Prostate gland (tissue), 2 donors: ENCODE measurements around the gene KLF6. TPM values are rescaled to one million over a fixed set of nuclear protein-coding genes. Genes with fewer than 3 reads are reported as not detected.

Experiments used
- DNase-seq: peaks from one replicate; pipeline ENCODE4 v3.0.0-alpha.2; 2019; ENCODE audit warnings: low spot score
- H3K27ac ChIP-seq, 2 donors: fragments of 200-600 bp; sonication (generic); 2 replicates each; pipeline ENCODE4 v1.5.1; 2017 to 2019
- H3K27me3 ChIP-seq: fragments of 200-600 bp; sonication (generic); replicated peaks from 2 replicates; pipeline ENCODE4 v1.5.1; 2019; ENCODE audit not compliant: insufficient read depth
- H3K36me3 ChIP-seq, 2 donors: fragments of 200-600 bp; sonication (generic); 1 replicate in 1 of 2; 2 replicates in 1 of 2; pipeline versions ENCODE4 v1.5.1 to v1.8.1; 2017 to 2019
- H3K4me1 ChIP-seq: fragments of 200-600 bp; sonication (generic); replicated peaks from 2 replicates; pipeline ENCODE4 v1.5.1; 2019
- H3K4me3 ChIP-seq, 2 donors: fragments of 200-600 bp; sonication (generic); 2 replicates each; pipeline ENCODE4 v1.5.1; 2017 to 2019
- H3K9me3 ChIP-seq: fragments of 200-600 bp; sonication (generic); 2 replicates; pipeline ENCODE4 v1.5.1; 2017
- CTCF ChIP-seq, 4 experiments: fragments of 200-600 bp in 2 of 4; fragments of 450-650 bp in 2 of 4; sonication (generic) in 2 of 4; IDR thresholded peaks; 1 replicate in 3 of 4; 2 replicates in 1 of 4; pipeline ENCODE4 v1.5.1; 2016 to 2019; ENCODE audit warnings: antibody characterized with exemption in 4 of 4, mild to moderate bottlenecking in 2 of 4, moderate library complexity in 2 of 4
- POLR2A ChIP-seq: fragments of 450-650 bp; IDR thresholded peaks from one replicate; pipeline ENCODE4 v1.6.1; 2016; ENCODE audit warnings: antibody characterized with exemption, mild to moderate bottlenecking
- POLR2AphosphoS5 ChIP-seq: sonication (generic); formaldehyde crosslinking; IDR thresholded peaks from one replicate; pipeline ENCODE4 v1.6.1; 2017; ENCODE audit warnings: antibody characterized with exemption
- WGBS: methylation state at CpG from one replicate; pipeline ENCODE4 v1.1.5; 2018; 5-methylcytosine and 5-hydroxymethylcytosine counted together
- intact Hi-C: fragments of 100-400 bp; cut with DNase I; formaldehyde crosslinking; loops from one replicate; pipeline ENCODE4 v1.14.2; 2022
- total RNA-seq, 2 donors: library from RNA; depleted of rRNA; stranded (reverse); fragments of >200 nt; gene quantifications; one replicate each; pipeline ENCODE4 v1.1.0, GENCODE V29; 2016

KLF6 gene
- total RNA-seq, 2 donors from 2014 or later: 17.5 to 42.3 TPM

- TF ChIP-seq CTCF (IDR thresholded peaks at IDR 0.05) (no peak), POLR2A (no peak), POLR2AphosphoS5 (no peak)
- Histone ChIP-seq H3K4me1 (no peaks in the 10 kb centered on the region), H3K4me3 (no peak overlapping the region), H3K9me3 (no peaks in the 10 kb centered on the region), H3K27me3 (no peaks in the 10 kb centered on the region), H3K27ac (peak overlapping the region in 1 of 2 donors; percentile 65), H3K36me3 (no peaks in the 10 kb centered on the region)
- intact Hi-C loops: loop anchor here (5.0 kb wide), 2 partner anchors 33 to 748 kb away; no protein-coding TSS in a partner anchor
- 88% methylated on average over 5 of the region's 5 CpGs for WGBS
- no peak for DNase-seq
These were observed 36.0 kb downstream of the KLF6 start for GRCh38 chr10:3749011-3749410.

GRCh38 chr10:3748484-3748883 lies 36.5 kb downstream of the KLF6 start:
- 53% methylated on average over 7 of the region's 7 CpGs for WGBS
- H3K27ac ChIP-seq: no peak overlapping the region
- intact Hi-C loops: loop anchor here (5.0 kb wide), 2 partner anchors 34 to 749 kb away; no protein-coding TSS in a partner anchor

GRCh38 chr10:3747984-3748383 lies 37.0 kb downstream of the KLF6 start:
- WGBS: 8% methylated on average over 6 of the region's 6 CpGs

More at GRCh38 chr10:3748484-3748883, 36.5 kb downstream of the KLF6 start:
- Histone ChIP-seq H3K4me3 (no peak overlapping the region), H3K4me1 (no peaks in the 10 kb centered on the region), H3K9me3 (no peaks in the 10 kb centered on the region), H3K27me3 (no peaks in the 10 kb centered on the region), H3K36me3 (no peaks in the 10 kb centered on the region)
- no peak for TF ChIP-seq CTCF (IDR thresholded peaks at IDR 0.05)
- TF ChIP-seq POLR2A: no peak
- TF ChIP-seq POLR2AphosphoS5: no peak
- DNase-seq: no peak

GRCh38 chr10:3747248-3747960 lies 37.6 kb downstream of the KLF6 start:
- no peaks in the 10 kb centered on the region for H3K36me3 ChIP-seq
- 67% methylated on average over 27 of the region's 27 CpGs for WGBS
- H3K27ac ChIP-seq: peak overlapping the region; percentile 1 to 45
- H3K27me3 ChIP-seq: no peaks in the 10 kb centered on the region
- intact Hi-C loops: loop anchor here (5.0 kb wide), 2 partner anchors 35 to 750 kb away; no protein-coding TSS in a partner anchor
- H3K4me1 ChIP-seq: no peaks in the 10 kb centered on the region
- no peak for DNase-seq
- H3K4me3 ChIP-seq: no peak overlapping the region
- TF ChIP-seq POLR2A (no peak), POLR2AphosphoS5 (no peak)
- no peaks in the 10 kb centered on the region for H3K9me3 ChIP-seq

More at GRCh38 chr10:3747984-3748383, 37.0 kb downstream of the KLF6 start:
- peak; percentile 65 for DNase-seq
- H3K4me1 ChIP-seq: no peaks in the 10 kb centered on the region
- no peaks in the 10 kb centered on the region for H3K9me3 ChIP-seq
- no peak overlapping the region for H3K4me3 ChIP-seq
- no peaks in the 10 kb centered on the region for H3K27me3 ChIP-seq
- TF ChIP-seq POLR2A (no peak), CTCF (IDR thresholded peaks at IDR 0.05) (no peak), POLR2AphosphoS5 (peak; percentile 90)
- peak overlapping the region; percentile 1 to 45 for H3K27ac ChIP-seq
- no peaks in the 10 kb centered on the region for H3K36me3 ChIP-seq
- intact Hi-C loops: loop anchor here (5.0 kb wide), 2 partner anchors 34 to 749 kb away; no protein-coding TSS in a partner anchor

GRCh38 chr10:3746634-3747033 lies 38.4 kb downstream of the KLF6 start:
- no peak for DNase-seq
- no peaks in the 10 kb centered on the region for H3K36me3 ChIP-seq
- no peaks in the 10 kb centered on the region for H3K4me1 ChIP-seq
- no peaks in the 10 kb centered on the region for H3K27me3 ChIP-seq
- WGBS: 90% methylated on average over 7 of the region's 7 CpGs
- intact Hi-C loops: loop anchor here (5.0 kb wide), 2 partner anchors 36 to 751 kb away; no protein-coding TSS in a partner anchor
- H3K4me3 ChIP-seq: no peak overlapping the region
- H3K9me3 ChIP-seq: no peaks in the 10 kb centered on the region
- H3K27ac ChIP-seq: no peak overlapping the region
- TF ChIP-seq POLR2AphosphoS5 (no peak), CTCF (IDR thresholded peaks at IDR 0.05) (no peak), POLR2A (no peak)
